HCT116 (cell line): Measurements from ENCODE around the gene ABCE1. TPM values are rescaled to one million over a fixed set of nuclear protein-coding genes. Genes with fewer than 3 reads are reported as not detected.

Experiments
- ATAC-seq: fragments of 200-7000 bp; cut with Tn5 transposase; 2 replicates; pipeline ENCODE4 v1.9.1; 2020; ENCODE audit warnings: mild to moderate bottlenecking, moderate library complexity
- BruUV-seq: library from RNA; stranded (reverse); fragments of 400-500 nt; replicated peaks from 2 replicates; lab custom pipeline; 2021; lab: Mats Ljungman, UMichigan
- CTCF ChIA-PET: fragments of 300-600 bp; sonication (Branson Sonifier 250); formaldehyde crosslinking; loops from one replicate; lab custom pipeline; 2021; ENCODE audit warnings: antibody characterized with exemption; lab: Charles Lee
- POLR2A ChIA-PET: fragments of 300-600, 350-600 bp; sonication (Branson Sonifier 250); formaldehyde crosslinking; loops from one replicate; lab custom pipeline; 2021; ENCODE audit warnings: antibody characterized with exemption; lab: Charles Lee
- RAD21 ChIA-PET, 2 experiments: fragments of 300-600 bp; sonication (Branson Sonifier 250); formaldehyde crosslinking; loops; one replicate each; lab custom pipeline; 2023; ENCODE audit warnings: low total read pairs in 2 of 2; ENCODE audit not compliant: uncharacterized antibody in 2 of 2, unreplicated experiment in 2 of 2, low non-redundant PET in 1 of 2; lab: Charles Lee
- DNase-seq: peaks from one replicate; pipeline ENCODE4 v3.0.0-alpha.2; 2010; ENCODE audit warnings: low read depth, low spot score
- H2AFZ ChIP-seq: fragments of 200-600 bp; shearing (Covaris generic), sonication (generic); 2 replicates; pipeline ENCODE4 v1.6.1; 2017; ENCODE audit warnings: low read depth, mixed run types, mixed read lengths, antibody characterized with exemption, low read length; ENCODE audit not compliant: poor library complexity, severe bottlenecking
- H3K27ac ChIP-seq: 2 replicates; pipeline ENCODE4 v1.5.1; 2012; ENCODE audit warnings: low read depth, low read length
- H3K27me3 ChIP-seq: fragments of 200-600 bp; sonication (generic); 2 replicates; pipeline ENCODE4 v1.6.1; 2016; ENCODE audit warnings: mixed run types, low read length, mixed read lengths; ENCODE audit not compliant: insufficient read depth
- H3K36me3 ChIP-seq, 2 experiments: fragments of 200-500 bp in 1 of 2; fragments of 200-600 bp in 1 of 2; sonication (Bioruptor generic) in 1 of 2; sonication (generic) in 1 of 2; 2 replicates each; pipeline versions ENCODE4 v1.5.1 to v1.6.1; 2014 to 2016; ENCODE audit warnings: low read length in 2 of 2, inconsistent platforms in 1 of 2, mixed read lengths in 1 of 2, mixed run types in 1 of 2; ENCODE audit not compliant: insufficient read depth in 2 of 2, control insufficient read depth in 1 of 2
- H3K4me1 ChIP-seq, 2 experiments: fragments of 200-600 bp in 1 of 2; sonication (generic) in 1 of 2; 2 replicates each; pipeline versions ENCODE4 v1.5.1 to v1.6.1; 2012 to 2017; ENCODE audit warnings: low read length in 2 of 2, inconsistent platforms in 1 of 2, mild to moderate bottlenecking in 1 of 2, mixed read lengths in 1 of 2, mixed run types in 1 of 2, moderate library complexity in 1 of 2; ENCODE audit not compliant: insufficient read depth in 2 of 2, control insufficient read depth in 1 of 2
- H3K4me2 ChIP-seq: fragments of 200-600 bp; sonication (generic); 2 replicates; pipeline ENCODE4 v1.6.1; 2017; ENCODE audit warnings: mixed run types, low read length, mixed read lengths
- H3K4me3 ChIP-seq, 2 experiments: fragments of 200-600 bp in 1 of 2; sonication (generic) in 1 of 2; replicated peaks in 1 of 2; 2 replicates each; pipeline ENCODE4 v1.5.1; 2011 to 2016; ENCODE audit warnings: low read length in 2 of 2, control low read depth in 1 of 2, low read depth in 1 of 2, mild to moderate bottlenecking in 1 of 2, mixed read lengths in 1 of 2, mixed run types in 1 of 2
- H3K79me2 ChIP-seq: fragments of 200-600 bp; sonication (generic); 2 replicates; pipeline ENCODE4 v1.6.1; 2017; ENCODE audit warnings: mild to moderate bottlenecking, mixed run types, low read length, moderate library complexity, mixed read lengths; ENCODE audit not compliant: insufficient read depth
- H3K9ac ChIP-seq: fragments of 200-600 bp; sonication (generic); 2 replicates; pipeline ENCODE4 v1.6.1; 2016; ENCODE audit warnings: low read length, mixed read lengths
- H3K9me2 ChIP-seq: fragments of 200-600 bp; sonication (generic), shearing (Covaris generic); 2 replicates; pipeline ENCODE4 v1.6.1; 2017; ENCODE audit warnings: mixed run types, mild to moderate bottlenecking, moderate library complexity; ENCODE audit not compliant: insufficient read depth
- H3K9me3 ChIP-seq, 2 experiments: fragments of 200-500 bp in 1 of 2; fragments of 200-600 bp in 1 of 2; sonication (Bioruptor generic) in 1 of 2; sonication (generic) in 1 of 2; 2 replicates each; pipeline ENCODE4 v1.6.1; 2014 to 2017; ENCODE audit warnings: low read length in 2 of 2, mixed read lengths in 2 of 2, inconsistent platforms in 1 of 2, low read depth in 1 of 2, mild to moderate bottlenecking in 1 of 2, mixed run types in 1 of 2, moderate library complexity in 1 of 2; ENCODE audit not compliant: control insufficient read depth in 1 of 2, insufficient read depth in 1 of 2
- H4K20me1 ChIP-seq: fragments of 200-600 bp; sonication (generic), shearing (Covaris generic); 2 replicates; pipeline ENCODE4 v1.6.1; 2017; ENCODE audit warnings: mixed run types, mild to moderate bottlenecking, moderate library complexity; ENCODE audit not compliant: insufficient read depth
- CEBPB ChIP-seq: IDR thresholded peaks from 2 replicates; pipeline ENCODE4 v1.6.1; 2012; ENCODE audit warnings: low read depth
- EGR1 ChIP-seq: IDR thresholded peaks from 2 replicates; pipeline ENCODE4 v1.6.1; 2012; ENCODE audit warnings: low read depth
- ELF1 ChIP-seq: IDR thresholded peaks from 2 replicates; pipeline ENCODE4 v1.6.1; 2012; ENCODE audit warnings: low read depth, borderline replicate concordance
- EZH2 ChIP-seq: fragments of 200-600 bp; sonication (generic); IDR thresholded peaks from 2 replicates; pipeline ENCODE4 v1.6.1; 2017; ENCODE audit warnings: antibody characterized with exemption, mixed run types
- EZH2phosphoT487 ChIP-seq: fragments of 200-600 bp; IDR thresholded peaks from 2 replicates; pipeline ENCODE4 v1.6.1; 2018; ENCODE audit warnings: antibody characterized with exemption, borderline replicate concordance
- FOSL1 ChIP-seq: IDR thresholded peaks from 2 replicates; pipeline ENCODE4 v1.6.1; 2012; ENCODE audit warnings: low read depth
- JUND ChIP-seq: IDR thresholded peaks from 2 replicates; pipeline ENCODE4 v1.6.1; 2012
- MAX ChIP-seq: IDR thresholded peaks from 2 replicates; pipeline ENCODE4 v1.6.1; 2012
- POLR2A ChIP-seq: IDR thresholded peaks from 2 replicates; pipeline ENCODE4 v1.7.0; 2011; ENCODE audit warnings: borderline replicate concordance; ENCODE audit not compliant: insufficient read depth, insufficient read length; ENCODE audit errors: extremely low read depth
- POLR2AphosphoS5 ChIP-seq: IDR thresholded peaks from 2 replicates; pipeline ENCODE4 v1.6.1; 2011; ENCODE audit warnings: mild to moderate bottlenecking, low read depth, low read length, moderate library complexity
- RAD21 ChIP-seq: IDR thresholded peaks from 2 replicates; pipeline ENCODE4 v1.6.1; 2012; ENCODE audit warnings: low read depth, mild to moderate bottlenecking
- REST ChIP-seq: IDR thresholded peaks from 2 replicates; pipeline ENCODE4 v1.6.1; 2012; ENCODE audit warnings: low read depth
- SP1 ChIP-seq: IDR thresholded peaks from 2 replicates; pipeline ENCODE4 v1.6.1; 2012; ENCODE audit warnings: low read depth
- TCF7L2 ChIP-seq: IDR thresholded peaks from 2 replicates; pipeline ENCODE4 v1.7.0; 2011; ENCODE audit warnings: borderline replicate concordance, inconsistent platforms; ENCODE audit not compliant: insufficient read depth, insufficient read length; ENCODE audit errors: extremely low read depth
- ZBTB33 ChIP-seq: IDR thresholded peaks from 2 replicates; pipeline ENCODE4 v1.6.1; 2011; ENCODE audit warnings: mild to moderate bottlenecking, low read length, moderate library complexity; ENCODE audit not compliant: insufficient replicate concordance; ENCODE audit errors: extremely low read depth
- ZFX ChIP-seq: fragments of 450-650 bp; IDR thresholded peaks from 2 replicates; pipeline ENCODE4 v1.6.1; 2017
- intact Hi-C: fragments of 100-400 bp; cut with micrococcal nuclease; formaldehyde crosslinking; loops from 2 replicates; pipeline ENCODE4 v1.10.0; 2022
- total RNA-seq: library from RNA; stranded (reverse); gene quantifications from one replicate; pipeline ENCODE4 v1.2.1, GENCODE V29; 2021; ENCODE audit not compliant: unreplicated experiment
- TF ChIP-seq, protein P1 (sequence below), 3 experiments: fragments of 200-600 bp in 1 of 3; sonication (generic) in 1 of 3; IDR thresholded peaks in 2 of 3; conservative IDR thresholded peaks in 1 of 3; 2 replicates each; pipeline ENCODE4 v1.5.1; 2012 to 2017; ENCODE audit warnings: low read depth in 2 of 3, low read length in 2 of 3, antibody characterized with exemption in 1 of 3, borderline replicate concordance in 1 of 3, control low read depth in 1 of 3, mild to moderate bottlenecking in 1 of 3, mixed read lengths in 1 of 3, mixed run types in 1 of 3, moderate library complexity in 1 of 3; ENCODE audit not compliant: insufficient read depth in 1 of 3

Gene ABCE1
- total RNA-seq, 1 experiment from 2014 or later = 145 TPM

- TF ChIP-seq EGR1 = no peak
- no peak for TF ChIP-seq REST
- TF ChIP-seq ELF1 = no peak
- TF ChIP-seq SP1 = no peak; the same call in 1 of the 2 replicates
- no peak for TF ChIP-seq POLR2A
- peak; percentile 60 for TF ChIP-seq FOSL1
- no peak for TF ChIP-seq EZH2
- TF ChIP-seq RAD21 = no peak
- TF ChIP-seq MAX = no peak
- TF ChIP-seq, protein P1, sequence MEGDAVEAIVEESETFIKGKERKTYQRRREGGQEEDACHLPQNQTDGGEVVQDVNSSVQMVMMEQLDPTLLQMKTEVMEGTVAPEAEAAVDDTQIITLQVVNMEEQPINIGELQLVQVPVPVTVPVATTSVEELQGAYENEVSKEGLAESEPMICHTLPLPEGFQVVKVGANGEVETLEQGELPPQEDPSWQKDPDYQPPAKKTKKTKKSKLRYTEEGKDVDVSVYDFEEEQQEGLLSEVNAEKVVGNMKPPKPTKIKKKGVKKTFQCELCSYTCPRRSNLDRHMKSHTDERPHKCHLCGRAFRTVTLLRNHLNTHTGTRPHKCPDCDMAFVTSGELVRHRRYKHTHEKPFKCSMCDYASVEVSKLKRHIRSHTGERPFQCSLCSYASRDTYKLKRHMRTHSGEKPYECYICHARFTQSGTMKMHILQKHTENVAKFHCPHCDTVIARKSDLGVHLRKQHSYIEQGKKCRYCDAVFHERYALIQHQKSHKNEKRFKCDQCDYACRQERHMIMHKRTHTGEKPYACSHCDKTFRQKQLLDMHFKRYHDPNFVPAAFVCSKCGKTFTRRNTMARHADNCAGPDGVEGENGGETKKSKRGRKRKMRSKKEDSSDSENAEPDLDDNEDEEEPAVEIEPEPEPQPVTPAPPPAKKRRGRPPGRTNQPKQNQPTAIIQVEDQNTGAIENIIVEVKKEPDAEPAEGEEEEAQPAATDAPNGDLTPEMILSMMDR (IDR thresholded peaks at IDR 0.05 in 2 of 3, conservative IDR thresholded peaks at IDR 0.05 in 1 of 3; ENCODE audit: borderline replicate concordance in 1 of 3, insufficient read depth in 1 of 3, low read depth in 2 of 3, low read length in 2 of 3) = no peak
- no peak for TF ChIP-seq CEBPB
- no peak for TF ChIP-seq ZFX
- TF ChIP-seq EZH2phosphoT487 = no peak
- no peak for TF ChIP-seq POLR2AphosphoS5
- TF ChIP-seq ZBTB33 = no peak
- TF ChIP-seq TCF7L2 = no peak
- peak; percentile 53 for TF ChIP-seq JUND
- peak overlapping the region; percentile 53 for H3K4me2 ChIP-seq
- H3K4me1 ChIP-seq = peaks cover 10 to 35% of the 10 kb centered on the region in 2 experiments; a peak in 3 of 4 replicates
- no TSS peak for BruUV-seq
- CTCF ChIA-PET = no interaction called here
- DNase-seq (peak; percentile 32), ATAC-seq (peak; percentile 57)
- H3K79me2 ChIP-seq = peaks cover 44% of the 10 kb centered on the region
- H4K20me1 ChIP-seq = no peaks in the 10 kb centered on the region
- no peak overlapping the region for H2AFZ ChIP-seq
- no peak overlapping the region for H3K4me3 ChIP-seq
- no peak overlapping the region for H3K9ac ChIP-seq
- H3K27me3 ChIP-seq = no peaks in the 10 kb centered on the region
- H3K9me2 ChIP-seq = no peaks in the 10 kb centered on the region
- no peak overlapping the region for H3K27ac ChIP-seq
- POLR2A ChIA-PET = interaction anchor here (1.1 kb wide), 1 partner anchor 28 kb away, joined by 3 read pairs; the partner anchor contains the start of genes ABCE1 and ANAPC10
- RAD21 ChIA-PET = no interaction called here
- no peaks in the 10 kb centered on the region for H3K9me3 ChIP-seq
- intact Hi-C loops = loop anchor here (10.0 kb wide), 2 partner anchors 455 to 505 kb away; no protein-coding TSS in a partner anchor
- peaks cover 0 to 5% of the 10 kb centered on the region in 2 experiments; a peak in 1 of 4 replicates for H3K36me3 ChIP-seq
Measured at GRCh38 chr4:145069361-145069760, 28.8 kb upstream of the ABCE1 start.
